Jurkat, Clone E6-1 (cell line): ENCODE results near the gene ATP9B.
"Not testable (repeated sequence)": the region's sequence is repeated elsewhere in the genome, so short reads cannot be mapped to it uniquely, and the experiment has no call there.

Source experiments
- DNase-seq: peaks from one replicate; pipeline ENCODE4 v3.0.0-alpha.2; 2011; ENCODE audit warnings: low read depth, low spot score
- H3K4me3 ChIP-seq: 2 replicates; pipeline ENCODE4 v1.5.1; 2011; ENCODE audit warnings: mild to moderate bottlenecking, low read length, control low read depth, moderate library complexity

The ATP9B gene

DNA sequence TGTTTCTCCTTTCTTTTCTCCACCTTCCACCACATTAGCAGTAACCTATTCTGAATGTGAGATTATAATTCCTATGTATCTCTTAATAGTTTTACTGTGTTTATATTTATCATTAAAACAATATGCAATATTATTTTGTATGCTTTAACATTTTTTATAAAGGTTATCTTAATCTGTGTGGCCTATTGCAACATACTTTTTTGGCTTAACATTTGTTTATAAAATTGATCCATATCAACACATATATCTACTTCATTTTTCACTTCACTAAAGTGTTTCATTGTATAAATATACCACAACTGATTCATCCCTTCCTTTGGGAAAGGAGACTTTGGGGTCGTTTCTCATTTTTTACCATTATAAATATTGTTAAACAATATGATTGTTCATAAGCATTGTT is 48.6 kb downstream of the ATP9B start:
- no peak overlapping the region for H3K4me3 ChIP-seq
- no peak for DNase-seq

DNA sequence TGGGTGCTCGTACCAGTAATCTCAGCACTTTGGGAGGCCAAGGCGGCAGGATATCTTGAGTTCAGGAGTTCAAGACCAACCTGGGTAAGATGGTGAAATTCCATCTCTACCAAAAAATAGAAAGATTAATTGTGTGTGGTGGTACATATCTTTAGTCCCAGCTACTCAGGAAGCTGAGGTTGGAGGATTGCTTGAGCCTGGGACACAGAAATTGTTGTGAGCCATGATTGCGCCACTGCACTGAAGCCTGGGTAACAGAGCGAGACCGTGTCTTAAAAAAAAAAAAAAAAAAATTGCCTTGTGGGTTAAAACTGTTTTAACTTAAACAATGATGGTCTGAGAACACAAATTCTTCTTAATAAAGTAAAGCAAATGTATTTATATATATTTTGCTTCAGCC is 49.6 kb downstream of the ATP9B start:
- DNase-seq = no peak
- H3K4me3 ChIP-seq = no peak overlapping the region

DNA sequence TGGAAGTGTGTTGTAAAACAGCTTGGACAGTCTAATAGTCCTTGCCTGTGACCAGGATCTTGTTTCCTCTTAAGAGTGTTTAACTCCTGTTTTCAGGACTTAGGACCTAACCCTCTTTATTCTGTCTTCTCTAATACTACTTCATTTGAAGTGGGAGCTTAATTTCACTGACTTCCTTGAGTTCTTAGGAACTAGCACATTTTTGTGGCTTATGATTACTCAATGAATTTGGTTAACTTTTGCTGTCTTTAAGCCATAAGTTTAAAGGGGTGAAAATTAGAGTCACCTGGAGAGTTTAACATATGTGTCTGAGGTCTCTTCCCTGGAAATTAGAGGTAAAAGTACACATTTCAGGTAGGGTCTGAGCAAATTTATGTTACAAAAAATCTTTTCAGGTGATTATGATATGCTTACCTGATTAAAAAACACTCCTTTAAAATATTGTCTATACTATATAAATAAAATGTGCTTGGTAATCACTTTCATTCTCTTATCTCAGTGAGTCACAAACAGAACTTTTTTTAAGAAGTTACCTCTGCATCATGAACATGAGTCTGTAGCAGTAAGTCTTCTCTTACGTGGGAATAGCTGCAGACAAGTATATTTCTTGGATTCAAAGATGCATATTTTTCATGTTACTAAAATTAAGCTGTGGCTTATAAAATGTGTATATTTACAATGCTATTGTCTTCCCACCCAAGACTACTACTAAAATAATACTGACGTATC is 52.7 kb downstream of the ATP9B start:
- DNase-seq = no peak
- H3K4me3 ChIP-seq = no peak overlapping the region

- DNase-seq = no peak
Observed at GRCh38 chr18:79123948-79124347, 54.8 kb downstream of the ATP9B start.

GRCh38 chr18:79129120-79129519 is 59.9 kb downstream of the ATP9B start:
- no peak for DNase-seq

More at GRCh38 chr18:79123948-79124347, 54.8 kb downstream of the ATP9B start:
- H3K4me3 ChIP-seq = no peak overlapping the region

DNA sequence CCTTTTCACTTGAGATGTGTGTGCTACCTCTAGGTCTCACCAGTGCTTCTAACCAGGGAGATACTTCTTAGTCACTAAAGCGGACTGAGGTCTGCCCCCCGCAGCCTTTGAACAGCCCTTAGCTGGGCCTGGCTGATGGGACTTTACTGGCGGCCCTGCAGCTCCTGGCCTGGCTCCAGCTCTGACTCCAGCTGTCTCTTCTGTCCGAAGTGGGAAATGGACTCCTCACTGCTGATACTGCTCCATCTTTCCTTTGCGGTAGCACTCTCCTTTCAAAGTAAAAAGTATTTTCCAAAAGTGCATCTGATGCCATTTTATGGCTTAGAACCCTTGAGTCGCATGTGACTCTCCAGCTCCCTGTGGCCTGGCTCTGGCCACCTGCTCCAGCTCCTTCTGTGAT is 64.5 kb downstream of the ATP9B start:
- no peak for DNase-seq
- no peak overlapping the region for H3K4me3 ChIP-seq

More at GRCh38 chr18:79129120-79129519, 59.9 kb downstream of the ATP9B start:
- H3K4me3 ChIP-seq = no peak overlapping the region

GRCh38 chr18:79135924-79136323 is 66.7 kb downstream of the ATP9B start:
- DNase-seq = no peak

GRCh38 chr18:79136742-79137141 is 67.5 kb downstream of the ATP9B start:
- DNase-seq = peak; percentile 9
- H3K4me3 ChIP-seq = no peak overlapping the region

More at GRCh38 chr18:79135924-79136323, 66.7 kb downstream of the ATP9B start:
- no peak overlapping the region for H3K4me3 ChIP-seq

DNA sequence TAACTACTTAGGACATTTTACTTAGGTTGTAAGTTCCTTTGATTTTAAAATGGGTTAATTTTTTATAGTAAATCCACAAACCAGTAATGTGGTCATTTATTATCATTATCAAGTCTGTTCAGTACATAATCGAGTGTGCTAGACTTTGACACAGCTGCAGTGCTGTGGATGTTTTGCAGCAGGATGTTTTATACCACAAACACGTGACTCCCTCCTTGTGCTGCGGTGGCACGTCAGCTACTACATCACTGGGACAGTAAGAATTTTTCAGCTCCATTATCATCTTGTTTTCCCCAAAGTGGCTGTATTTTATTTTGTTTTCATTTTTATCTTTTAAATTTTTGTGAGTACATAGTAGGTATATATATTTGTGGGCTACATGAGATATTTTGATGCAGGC is 70.0 kb downstream of the ATP9B start:
- peak; percentile 84 for DNase-seq
- H3K4me3 ChIP-seq = no peak overlapping the region

DNA sequence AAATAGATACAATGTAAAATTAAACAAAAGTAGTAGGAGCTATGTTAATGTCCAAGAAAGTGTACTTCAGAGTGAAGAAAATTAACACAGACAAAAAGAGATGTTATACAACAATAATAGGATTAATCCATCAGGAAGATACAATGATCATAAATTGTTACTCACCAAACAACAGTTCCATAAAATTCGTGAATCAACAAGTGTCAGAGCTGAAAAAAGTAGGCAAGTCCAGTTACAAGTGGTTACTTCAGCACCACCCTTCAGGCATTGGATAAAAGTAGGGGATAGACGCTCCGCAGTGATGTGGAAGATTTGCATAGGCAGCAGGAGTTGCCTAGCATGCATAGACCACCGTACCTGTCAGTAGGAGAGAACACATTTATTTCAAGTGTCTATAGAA is 77.8 kb downstream of the ATP9B start:
- no peak overlapping the region for H3K4me3 ChIP-seq
- no peak for DNase-seq

DNA sequence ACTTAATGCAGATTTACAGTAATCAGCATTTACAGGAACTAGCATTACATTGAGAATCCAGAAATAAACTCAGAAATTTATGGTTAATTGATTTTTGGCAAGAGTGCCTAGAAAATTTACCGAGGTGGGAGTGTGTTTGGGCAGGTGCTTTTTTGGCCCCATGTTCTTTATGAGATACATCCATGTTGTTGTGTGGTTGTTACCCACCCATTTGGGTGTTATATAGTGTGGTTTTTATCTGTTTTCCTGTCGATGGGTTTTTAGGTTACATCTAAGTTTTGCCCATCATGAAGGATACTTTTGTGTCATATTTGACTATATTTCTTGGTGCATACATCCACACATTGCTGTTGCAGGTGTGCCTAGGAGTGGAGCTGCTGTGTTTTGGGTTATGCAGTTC is 82.0 kb downstream of the ATP9B start:
- DNase-seq = no peak
- no peak overlapping the region for H3K4me3 ChIP-seq

GRCh38 chr18:79156327-79156726 is 87.1 kb downstream of the ATP9B start:
- H3K4me3 ChIP-seq = no peak overlapping the region
- DNase-seq = no peak

DNA sequence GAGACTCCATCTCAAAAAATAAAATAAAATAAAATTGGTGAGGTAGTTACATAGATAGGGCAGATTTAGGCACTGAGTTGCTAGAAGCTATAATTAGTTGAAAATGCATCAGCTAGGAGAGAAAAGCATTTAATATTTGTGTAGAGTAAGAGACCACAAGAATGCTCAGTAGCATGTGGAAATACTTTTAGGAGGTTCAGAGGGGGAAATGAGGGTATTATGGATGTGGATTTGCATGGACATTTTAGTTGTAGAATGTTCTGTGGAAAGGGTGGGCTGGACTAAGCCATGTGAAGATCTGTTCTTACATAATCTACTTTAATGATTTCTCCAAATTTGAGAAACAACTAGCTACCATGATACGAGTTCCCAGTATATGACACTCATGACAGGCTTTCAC is 95.5 kb downstream of the ATP9B start:
- no peak for DNase-seq
- no peak overlapping the region for H3K4me3 ChIP-seq

DNA sequence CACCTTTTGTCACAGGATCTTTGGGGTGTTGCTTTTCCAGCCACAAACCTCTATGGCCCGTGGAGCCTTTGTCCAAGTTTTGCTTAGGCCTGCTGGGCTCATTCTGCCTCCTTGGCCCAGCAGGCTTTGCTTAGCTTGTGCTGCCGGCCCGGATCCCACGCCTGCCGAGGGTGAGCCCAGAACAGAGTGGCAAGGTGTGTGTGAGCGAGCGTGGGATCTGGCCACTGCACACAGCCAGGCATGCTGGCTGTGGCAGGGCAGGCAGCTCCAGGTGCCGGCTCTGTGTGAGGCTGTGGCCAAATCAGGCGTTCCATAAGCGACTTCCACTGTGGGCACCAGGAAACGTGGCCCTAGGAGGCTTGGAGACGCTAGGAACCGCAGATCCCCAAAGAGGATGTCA is 97.5 kb downstream of the ATP9B start:
- H3K4me3 ChIP-seq = no peak overlapping the region
- no peak for DNase-seq

DNA sequence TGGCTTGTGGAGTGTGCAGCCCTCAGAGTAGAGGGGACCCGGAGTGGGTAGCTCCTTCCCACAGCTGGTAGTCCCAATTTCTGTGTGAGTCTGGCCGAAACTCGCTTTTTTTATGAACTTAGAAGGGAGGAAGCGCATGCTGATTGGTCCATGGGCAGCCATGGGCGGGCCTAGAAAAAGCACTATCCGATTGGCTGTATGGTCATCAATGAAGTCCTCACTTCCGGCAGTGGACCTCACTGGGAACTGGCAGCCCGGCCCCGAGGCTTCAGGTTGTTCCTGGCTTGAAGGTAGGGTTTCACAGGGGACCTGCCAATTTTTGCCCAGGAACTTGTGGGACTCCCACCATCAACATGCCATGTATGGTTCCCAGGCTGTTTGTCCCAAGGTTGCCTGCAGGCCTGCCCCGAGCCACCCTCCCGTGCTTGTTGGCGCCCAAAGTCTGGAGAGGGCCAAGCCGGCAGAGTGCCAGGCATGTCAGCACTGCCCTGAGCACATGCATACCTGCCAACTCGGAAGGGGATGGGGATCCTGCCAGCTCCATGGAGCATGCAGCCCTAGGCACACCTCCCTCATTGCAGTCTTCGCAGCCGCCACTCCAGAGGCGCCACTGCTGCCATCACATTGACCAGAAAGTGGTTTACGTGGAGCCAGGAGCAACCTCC is 98.5 kb downstream of the ATP9B start:
- no peak for DNase-seq

DNA sequence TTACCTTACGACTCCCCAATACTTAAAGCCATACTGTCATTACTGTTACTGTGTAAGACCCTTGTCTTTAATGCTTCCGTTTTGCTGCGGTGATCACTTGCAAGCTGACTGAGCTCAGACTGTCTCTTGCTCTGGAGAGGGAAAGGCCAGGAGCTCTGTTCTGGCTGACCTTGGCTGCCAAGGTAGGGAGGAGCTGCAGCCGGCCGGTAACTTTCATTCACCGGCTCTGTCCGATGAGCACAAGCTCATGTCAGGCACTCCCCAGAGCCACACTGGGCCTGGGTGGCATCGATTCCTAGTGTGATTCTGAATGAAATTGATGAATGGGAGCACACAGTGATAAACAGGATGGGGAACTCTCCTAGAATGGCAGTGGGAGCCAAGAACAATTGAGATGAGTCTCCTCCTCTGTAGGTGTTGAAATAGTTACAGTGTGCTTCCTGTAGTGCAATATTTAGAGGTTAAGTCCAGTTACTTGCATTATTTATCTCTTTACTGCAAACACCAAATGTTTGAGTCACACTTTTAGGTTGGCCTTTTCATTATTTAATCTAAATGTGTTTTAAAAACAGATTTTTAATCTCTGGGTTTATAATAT is 100.9 kb downstream of the ATP9B start:
- DNase-seq = no peak
- no peak overlapping the region for H3K4me3 ChIP-seq

More for the DNA sequence above, 98.5 kb downstream of the ATP9B start:
- no peak overlapping the region for H3K4me3 ChIP-seq

- not testable (repeated sequence) for DNase-seq, H3K4me3 ChIP-seq
Observed at GRCh38 chr18:79172331-79172730, 103.1 kb downstream of the ATP9B start.

GRCh38 chr18:79173742-79174141 is 104.5 kb downstream of the ATP9B start:
- DNase-seq = no peak
- H3K4me3 ChIP-seq = no peak overlapping the region

GRCh38 chr18:79178113-79178531 is 108.9 kb downstream of the ATP9B start:
- H3K4me3 ChIP-seq = no peak overlapping the region
- DNase-seq = no peak

- no peak overlapping the region for H3K4me3 ChIP-seq
- DNase-seq = no peak
Observed at GRCh38 chr18:79182047-79182713, 113.0 kb downstream of the ATP9B start.
